GM08714 (cell line): ENCODE results near the gene ERGIC1.

Source experiments
- H3K4me3 ChIP-seq: fragments of 200-500 bp; sonication (Bioruptor generic); 2 replicates; pipeline ENCODE4 v1.5.1; 2014; ENCODE audit warnings: mild to moderate bottlenecking, low read length, inconsistent platforms
- ZNF274 ChIP-seq: IDR thresholded peaks from 2 replicates; pipeline ENCODE4 v1.6.1; 2012; ENCODE audit warnings: mild to moderate bottlenecking, low read depth, low read length

ERGIC1 gene

DNA sequence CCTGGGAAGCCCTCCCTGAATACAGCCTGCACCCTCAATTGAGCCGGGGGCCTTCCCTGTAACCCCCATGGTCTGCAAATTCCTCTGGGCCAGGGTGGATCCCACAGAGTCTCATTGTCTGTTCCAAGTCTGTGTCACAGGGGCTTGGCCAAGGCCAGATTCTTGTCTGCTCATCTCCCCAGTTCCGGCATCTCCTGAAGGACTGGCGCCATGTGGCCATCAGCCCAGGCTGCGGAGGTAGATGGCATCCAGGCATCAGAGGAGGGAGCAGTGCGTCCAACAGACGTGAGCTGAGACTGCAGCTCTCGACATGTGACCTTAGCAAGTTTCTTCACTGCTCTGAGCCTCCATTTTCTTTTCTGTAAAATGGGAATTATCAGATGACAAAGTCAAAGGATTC is 87.9 kb downstream of the ERGIC1 start:
- TF ChIP-seq ZNF274: no peak
- H3K4me3 ChIP-seq: no peak overlapping the region

DNA sequence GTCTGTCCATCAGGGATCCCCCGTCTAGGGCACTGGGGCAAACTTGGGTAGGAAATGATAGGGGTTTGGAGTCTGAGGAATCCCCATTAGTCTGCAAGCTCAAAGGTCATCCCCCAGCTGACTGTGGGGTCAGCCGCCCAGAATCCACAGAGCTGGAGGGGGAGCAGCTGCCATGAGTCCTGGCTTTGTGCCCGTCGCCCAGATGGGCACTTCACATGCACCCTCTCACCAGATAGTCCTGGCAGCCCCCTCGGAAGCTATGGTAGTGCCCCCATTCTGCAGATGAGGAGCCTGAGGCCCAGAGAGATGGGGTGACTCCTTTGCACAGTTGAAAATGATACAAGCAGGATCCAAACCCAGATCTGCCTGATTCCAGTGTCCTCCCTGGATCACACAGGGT is 89.5 kb downstream of the ERGIC1 start:
- no peak for TF ChIP-seq ZNF274
- H3K4me3 ChIP-seq: no peak overlapping the region

DNA sequence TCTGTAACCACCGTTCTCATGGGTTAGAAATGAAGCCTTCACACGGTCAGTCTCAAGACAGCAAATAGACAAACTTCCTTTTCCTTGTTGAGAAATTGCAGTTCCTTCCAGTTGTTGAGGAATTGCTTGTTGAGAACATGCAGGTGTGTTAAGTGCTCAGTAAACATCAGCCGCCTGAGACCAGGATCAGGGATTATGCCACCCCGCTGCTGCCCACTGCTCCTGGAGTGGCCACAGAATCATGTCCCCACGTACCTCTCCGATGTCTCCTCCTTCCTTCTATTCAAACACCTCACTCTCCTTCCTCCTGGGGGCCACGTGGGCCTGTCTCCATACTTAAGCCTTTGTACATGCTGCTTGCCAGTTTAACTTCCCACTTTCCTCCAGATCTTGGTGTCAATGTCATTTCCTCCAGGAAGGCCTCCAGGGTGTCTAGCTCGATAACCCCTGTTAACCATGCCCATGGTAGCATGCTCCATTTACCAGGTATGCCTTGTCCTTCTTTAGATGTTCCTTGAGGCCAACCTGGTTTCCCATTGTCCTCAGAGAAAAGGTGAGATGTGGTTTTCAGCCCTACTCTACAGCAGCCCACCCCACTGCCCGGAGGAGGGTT is 91.4 kb downstream of the ERGIC1 start:
- H3K4me3 ChIP-seq: no peak overlapping the region
- TF ChIP-seq ZNF274: no peak

DNA sequence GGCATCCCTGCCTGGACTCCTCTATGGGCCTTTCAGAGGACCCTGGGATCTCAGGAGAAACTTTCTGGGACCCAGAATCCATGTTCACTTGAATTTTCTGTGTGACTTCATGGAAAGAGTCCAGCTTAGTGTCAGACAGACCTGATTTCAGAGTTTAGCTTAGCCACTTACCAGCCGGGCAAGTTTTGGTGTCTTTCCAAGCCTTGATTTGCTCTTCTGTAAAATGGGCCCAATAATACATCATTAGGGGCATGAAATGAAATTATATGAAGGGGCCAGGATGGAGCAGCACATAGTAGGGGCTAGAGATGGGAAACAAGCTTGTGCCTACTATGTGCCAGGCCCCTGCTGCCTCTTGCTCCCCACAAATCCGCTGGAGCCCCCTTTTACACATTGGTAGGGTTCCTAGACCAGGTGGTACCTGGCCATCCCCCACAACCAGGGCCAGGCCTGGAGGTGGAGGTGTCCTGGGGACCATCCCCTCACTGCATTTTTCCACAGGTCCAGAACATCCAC is 92.0 kb downstream of the ERGIC1 start:
- no peak overlapping the region for H3K4me3 ChIP-seq
- TF ChIP-seq ZNF274: no peak

DNA sequence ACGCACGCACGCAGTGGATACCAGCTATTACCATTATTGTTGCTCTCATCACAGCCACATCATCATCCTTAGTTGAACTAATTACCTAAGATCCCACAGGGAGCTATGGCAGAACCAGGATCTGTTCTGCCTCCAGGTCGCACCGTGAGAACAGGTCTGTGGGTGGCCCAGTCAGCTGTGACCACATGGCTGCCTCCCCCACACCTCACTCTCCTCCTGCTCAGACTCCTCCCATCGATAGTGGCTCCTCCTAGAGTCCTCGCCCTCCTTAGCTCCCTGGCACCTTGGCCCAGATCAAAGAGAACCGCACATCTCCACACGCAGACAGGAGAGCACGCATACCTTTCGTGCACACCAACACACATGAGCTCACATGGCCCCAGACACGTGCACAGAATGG is 92.7 kb downstream of the ERGIC1 start:
- no peak for TF ChIP-seq ZNF274
- no peak overlapping the region for H3K4me3 ChIP-seq

DNA sequence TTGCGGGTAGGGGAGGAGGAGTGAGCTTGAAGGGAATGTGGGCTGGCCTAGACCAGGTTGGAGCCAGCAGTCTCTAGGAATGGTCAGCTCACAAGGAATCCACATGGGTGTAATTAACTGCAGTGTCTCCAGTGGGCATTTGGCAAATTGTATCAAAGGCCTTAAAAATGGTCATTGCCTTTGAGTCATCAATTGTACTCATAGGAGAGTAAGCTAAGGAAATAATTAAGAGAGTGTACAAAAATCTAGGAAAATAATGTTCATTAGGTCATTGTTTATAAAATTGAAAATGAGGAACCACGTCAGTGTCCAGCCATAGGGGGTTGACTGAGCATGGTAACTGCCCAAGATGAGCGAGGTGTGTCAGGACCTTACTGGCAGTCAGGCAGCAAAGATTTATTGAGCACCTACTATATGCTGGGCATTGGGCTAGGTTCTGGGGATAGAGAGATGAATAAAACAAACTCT is 95.4 kb downstream of the ERGIC1 start:
- TF ChIP-seq ZNF274: no peak
- H3K4me3 ChIP-seq: no peak overlapping the region

DNA sequence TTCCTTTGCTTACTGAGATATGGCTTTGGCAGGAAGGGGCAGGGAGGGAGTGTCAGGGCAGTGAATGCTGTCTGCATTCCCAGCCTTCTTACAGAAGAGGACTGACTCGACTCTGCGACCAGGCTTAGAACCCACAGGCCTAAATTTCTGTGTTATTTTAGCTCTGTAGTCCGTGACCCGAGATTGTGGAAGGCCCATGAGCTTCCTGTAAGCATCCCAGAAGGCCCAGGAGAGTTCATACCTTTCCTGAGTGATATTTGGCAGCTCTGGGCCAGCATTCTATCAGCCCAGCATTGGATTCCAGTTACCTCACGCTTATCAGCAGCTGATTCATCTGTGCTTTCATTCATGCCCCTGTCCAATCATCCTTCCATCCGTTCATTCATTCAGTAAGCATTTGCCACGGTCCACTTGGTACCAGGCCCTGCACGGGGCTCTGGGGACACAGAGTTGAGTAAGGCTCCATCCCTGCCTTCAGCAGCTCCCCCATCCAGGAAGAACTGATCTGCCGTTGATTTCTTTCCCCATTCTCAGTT is 97.0 kb downstream of the ERGIC1 start:
- no peak overlapping the region for H3K4me3 ChIP-seq
- no peak for TF ChIP-seq ZNF274

DNA sequence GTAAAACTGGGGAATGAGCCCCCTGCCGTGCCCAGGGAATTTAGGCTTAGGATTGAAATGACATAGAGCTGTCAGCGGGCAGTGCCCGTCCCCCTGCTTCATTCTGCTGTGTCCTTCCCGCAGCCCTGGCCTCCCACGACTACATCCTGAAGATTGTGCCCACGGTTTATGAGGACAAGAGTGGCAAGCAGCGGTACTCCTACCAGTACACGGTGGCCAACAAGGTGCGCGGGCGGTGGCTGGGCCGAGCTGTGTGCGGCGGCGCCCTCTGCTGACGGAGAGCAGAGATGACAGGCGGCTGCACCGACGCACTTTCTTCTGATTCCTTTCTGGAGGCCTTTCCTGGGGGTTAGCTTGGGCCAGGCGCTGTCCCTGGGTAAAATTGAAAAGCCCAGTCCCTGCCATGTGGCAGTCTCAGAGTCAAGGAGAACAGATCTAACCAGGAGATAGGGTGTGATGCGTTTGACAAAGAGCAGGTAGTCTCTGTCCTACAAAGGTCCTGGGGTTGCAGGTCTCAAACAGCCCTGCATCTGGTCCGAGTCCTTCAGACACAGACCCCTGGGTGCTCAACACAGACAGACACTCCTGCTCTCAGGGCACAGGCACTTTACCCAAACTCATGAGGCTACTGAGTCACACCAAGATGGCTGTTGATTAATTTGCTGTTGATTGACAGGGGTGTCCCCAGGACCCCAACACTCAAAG is 98.4 kb downstream of the ERGIC1 start:
- H3K4me3 ChIP-seq: no peak overlapping the region
- no peak for TF ChIP-seq ZNF274

DNA sequence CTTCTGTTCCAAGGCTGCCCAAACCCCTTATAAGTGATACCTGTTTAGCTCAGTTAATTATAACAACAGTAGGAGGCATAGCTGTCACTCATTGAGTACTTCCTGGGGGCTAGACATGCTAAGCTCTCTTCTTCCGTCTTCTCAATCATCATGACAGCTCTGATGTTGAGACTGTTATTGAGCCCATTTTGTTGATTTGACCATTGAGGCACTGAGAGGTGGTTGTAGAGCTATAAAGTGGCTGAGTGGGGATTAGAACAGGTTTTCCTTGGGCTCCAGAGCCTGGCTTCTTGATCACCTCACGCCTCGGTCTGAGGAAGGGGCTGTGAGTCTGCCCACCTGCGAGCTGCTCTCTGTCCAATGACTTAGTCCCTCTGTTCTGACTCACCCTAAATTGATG is 99.2 kb downstream of the ERGIC1 start:
- H3K4me3 ChIP-seq: no peak overlapping the region
- TF ChIP-seq ZNF274: no peak

DNA sequence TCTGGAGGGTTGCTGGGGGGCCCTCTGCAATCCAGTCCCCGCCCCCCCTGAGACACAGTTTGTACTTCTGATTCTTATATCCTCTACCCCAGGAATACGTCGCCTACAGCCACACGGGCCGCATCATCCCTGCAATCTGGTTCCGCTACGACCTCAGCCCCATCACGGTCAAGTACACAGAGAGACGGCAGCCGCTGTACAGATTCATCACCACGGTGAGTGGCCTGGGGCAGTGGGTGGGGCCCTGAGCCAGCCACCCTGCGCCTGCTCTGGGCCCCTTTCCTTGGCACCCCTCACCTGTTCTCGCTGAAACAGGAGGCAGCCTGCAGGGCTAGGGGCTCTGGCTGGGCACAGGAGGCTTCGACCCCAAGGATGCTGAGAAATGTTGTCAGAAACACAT is 101.0 kb downstream of the ERGIC1 start:
- TF ChIP-seq ZNF274: no peak
- no peak overlapping the region for H3K4me3 ChIP-seq

DNA sequence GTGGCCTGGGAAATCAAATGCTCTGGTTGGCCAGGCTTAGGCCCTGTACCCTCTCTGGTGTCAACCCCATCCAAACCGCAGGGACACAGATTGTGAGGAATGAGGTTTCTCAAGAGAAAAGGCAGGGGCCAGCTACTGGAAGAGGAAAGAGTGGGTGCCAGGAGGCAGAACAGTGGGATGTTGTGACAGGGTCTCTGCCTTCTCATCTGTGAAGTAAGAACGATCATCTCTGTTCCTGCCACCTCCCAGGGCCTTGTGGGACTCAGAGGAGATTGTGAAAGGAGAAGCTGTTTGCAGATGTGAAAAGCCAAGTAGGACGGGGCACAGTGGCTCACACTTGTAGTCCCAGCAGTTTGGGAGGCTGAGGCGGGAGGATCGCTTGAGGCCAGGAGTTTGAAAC is 102.3 kb downstream of the ERGIC1 start:
- no peak for TF ChIP-seq ZNF274
- no peak overlapping the region for H3K4me3 ChIP-seq

DNA sequence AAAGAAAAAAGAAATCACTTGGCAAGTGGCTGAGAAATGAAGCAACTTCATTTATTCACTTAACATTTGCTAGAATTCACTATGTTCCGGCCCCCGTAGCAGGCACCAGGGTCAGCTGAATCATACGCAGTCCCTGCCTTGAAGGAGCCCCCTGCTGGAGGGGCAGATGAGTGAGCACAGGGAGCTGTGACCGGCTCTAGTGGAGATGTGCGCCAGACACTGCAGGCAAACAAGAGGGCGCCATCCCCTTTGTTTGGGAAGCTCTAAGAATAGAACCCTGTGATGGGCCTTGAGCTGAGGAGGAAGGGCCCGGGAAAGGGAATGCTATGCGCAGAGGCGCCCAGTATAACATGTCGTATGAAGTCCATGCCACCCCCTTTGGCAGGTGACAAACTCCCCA is 105.0 kb downstream of the ERGIC1 start:
- no peak for TF ChIP-seq ZNF274
- H3K4me3 ChIP-seq: no peak overlapping the region

DNA sequence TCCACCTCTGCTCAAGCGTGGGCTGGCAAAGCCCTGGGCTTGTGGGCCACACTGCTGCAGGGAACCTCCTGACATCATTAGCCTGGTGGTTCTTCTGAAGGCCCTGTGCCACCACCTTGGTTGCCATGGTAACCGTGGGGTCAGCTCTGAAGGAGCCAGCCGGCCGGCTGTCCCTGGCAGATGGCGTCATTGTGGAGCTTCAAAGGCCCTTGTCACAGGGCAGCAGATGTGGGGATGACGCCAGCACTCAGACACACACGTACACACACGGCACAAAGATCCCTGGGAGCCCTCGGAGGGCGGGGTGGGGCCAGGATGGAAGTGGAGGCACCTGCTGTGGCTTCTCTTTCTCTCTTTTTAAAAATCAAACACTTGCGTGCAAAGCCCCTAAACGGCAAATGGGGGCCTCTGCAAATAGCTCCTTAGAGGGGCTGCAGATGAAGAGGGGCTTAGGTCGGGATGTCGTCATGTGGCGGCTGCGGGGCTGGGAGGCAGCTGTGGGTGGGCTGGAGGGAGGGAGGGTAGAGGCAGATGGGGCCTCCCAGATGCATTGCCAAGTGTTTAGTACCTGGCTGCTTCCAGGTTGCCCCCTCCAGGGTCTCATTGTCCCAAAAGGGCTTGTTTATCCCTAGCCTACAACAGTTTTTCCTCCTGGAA is 105.7 kb downstream of the ERGIC1 start:
- H3K4me3 ChIP-seq: no peak overlapping the region
- no peak for TF ChIP-seq ZNF274

DNA sequence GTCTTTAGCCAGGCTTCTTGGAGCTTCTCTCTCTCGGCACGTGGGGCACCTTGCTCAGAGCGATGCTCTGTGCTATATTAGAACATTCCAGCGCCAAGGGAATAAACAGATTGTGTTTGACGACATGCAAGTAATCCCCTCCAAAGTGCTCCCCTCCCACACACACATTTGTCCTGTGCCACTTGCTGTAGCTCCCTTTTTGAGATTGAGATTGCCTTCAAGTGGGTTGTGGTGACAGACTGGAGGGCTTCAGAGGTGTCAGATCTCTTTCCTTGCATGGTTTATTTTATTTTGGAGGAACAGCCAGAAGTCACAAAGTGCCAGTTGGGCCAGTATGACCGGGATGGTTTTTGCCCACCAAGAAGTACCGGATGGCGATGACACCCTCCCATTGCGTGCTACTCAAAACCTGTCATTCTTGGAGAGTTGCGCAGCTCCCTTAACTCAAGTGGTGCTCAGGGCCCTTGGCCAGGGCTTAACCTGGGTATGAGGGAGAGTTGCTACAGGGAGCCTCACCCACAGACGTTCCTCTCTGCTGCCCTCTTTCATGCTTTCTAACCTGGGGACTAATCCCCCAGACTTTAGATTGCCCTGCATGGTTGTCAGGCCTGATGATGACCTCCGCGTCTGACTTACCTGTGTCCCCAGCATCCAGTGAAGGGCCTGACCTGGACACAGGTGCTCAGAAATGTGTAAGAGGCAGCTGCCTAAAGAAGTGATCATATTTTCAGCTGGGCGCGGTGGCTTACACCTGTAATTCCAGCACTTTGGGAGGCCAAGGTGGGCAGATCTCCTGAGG is 106.4 kb downstream of the ERGIC1 start:
- no peak overlapping the region for H3K4me3 ChIP-seq
- no peak for TF ChIP-seq ZNF274
